ENCODE measurements around the gene HIC1.

- no peak for TF ChIP-seq CTCF (IDR thresholded peaks at IDR 0.05)
- TF ChIP-seq FOXM1 (IDR thresholded peaks at IDR 0.05; ENCODE audit: low read depth): no peak
- no peak for TF ChIP-seq TCF12 (IDR thresholded peaks at IDR 0.05)
- TF ChIP-seq EP300 (IDR thresholded peaks at IDR 0.05; ENCODE audit: borderline replicate concordance in 1 of 2, low read depth in 1 of 2, low read length in 1 of 2): no peak
Measured at GRCh38 chr17:2071024-2071385, 16.1 kb downstream of the HIC1 start.

Data from SK-N-SH (cell line).